C4-2B (cell line): ENCODE results near the gene BTBD16.

Experiments used
- ZFX ChIP-seq: fragments of 450-650 bp; IDR thresholded peaks from 2 replicates; pipeline ENCODE4 v1.6.1; 2017
- TF ChIP-seq, protein P1 (sequence below): fragments of 450-650 bp; conservative IDR thresholded peaks from 2 replicates; pipeline ENCODE4 v1.5.1; 2017; ENCODE audit warnings: mild to moderate bottlenecking

GRCh38 chr10:122281018-122281626, 10.0 kb downstream of the BTBD16 start:
- TF ChIP-seq, protein P1, sequence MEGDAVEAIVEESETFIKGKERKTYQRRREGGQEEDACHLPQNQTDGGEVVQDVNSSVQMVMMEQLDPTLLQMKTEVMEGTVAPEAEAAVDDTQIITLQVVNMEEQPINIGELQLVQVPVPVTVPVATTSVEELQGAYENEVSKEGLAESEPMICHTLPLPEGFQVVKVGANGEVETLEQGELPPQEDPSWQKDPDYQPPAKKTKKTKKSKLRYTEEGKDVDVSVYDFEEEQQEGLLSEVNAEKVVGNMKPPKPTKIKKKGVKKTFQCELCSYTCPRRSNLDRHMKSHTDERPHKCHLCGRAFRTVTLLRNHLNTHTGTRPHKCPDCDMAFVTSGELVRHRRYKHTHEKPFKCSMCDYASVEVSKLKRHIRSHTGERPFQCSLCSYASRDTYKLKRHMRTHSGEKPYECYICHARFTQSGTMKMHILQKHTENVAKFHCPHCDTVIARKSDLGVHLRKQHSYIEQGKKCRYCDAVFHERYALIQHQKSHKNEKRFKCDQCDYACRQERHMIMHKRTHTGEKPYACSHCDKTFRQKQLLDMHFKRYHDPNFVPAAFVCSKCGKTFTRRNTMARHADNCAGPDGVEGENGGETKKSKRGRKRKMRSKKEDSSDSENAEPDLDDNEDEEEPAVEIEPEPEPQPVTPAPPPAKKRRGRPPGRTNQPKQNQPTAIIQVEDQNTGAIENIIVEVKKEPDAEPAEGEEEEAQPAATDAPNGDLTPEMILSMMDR: no peak
- TF ChIP-seq ZFX: no peak
